ENCODE measurements around the gene TTLL11.

GRCh38 chr9:121839726-121840500 lies 253.2 kb downstream of the TTLL11 start:
- TF ChIP-seq, protein P1, sequence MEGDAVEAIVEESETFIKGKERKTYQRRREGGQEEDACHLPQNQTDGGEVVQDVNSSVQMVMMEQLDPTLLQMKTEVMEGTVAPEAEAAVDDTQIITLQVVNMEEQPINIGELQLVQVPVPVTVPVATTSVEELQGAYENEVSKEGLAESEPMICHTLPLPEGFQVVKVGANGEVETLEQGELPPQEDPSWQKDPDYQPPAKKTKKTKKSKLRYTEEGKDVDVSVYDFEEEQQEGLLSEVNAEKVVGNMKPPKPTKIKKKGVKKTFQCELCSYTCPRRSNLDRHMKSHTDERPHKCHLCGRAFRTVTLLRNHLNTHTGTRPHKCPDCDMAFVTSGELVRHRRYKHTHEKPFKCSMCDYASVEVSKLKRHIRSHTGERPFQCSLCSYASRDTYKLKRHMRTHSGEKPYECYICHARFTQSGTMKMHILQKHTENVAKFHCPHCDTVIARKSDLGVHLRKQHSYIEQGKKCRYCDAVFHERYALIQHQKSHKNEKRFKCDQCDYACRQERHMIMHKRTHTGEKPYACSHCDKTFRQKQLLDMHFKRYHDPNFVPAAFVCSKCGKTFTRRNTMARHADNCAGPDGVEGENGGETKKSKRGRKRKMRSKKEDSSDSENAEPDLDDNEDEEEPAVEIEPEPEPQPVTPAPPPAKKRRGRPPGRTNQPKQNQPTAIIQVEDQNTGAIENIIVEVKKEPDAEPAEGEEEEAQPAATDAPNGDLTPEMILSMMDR (conservative IDR thresholded peaks at IDR 0.05; ENCODE audit: low read depth, low read length), result no peak
- no peak for TF ChIP-seq EZH2 (IDR thresholded peaks at IDR 0.05; ENCODE audit: low read length, unreplicated experiment)
